ENCODE results near the gene CTRL.
A peak's percentile ranks its signal among the peaks of the same experiment; 100 is the strongest.

Gene CTRL

GRCh38 chr16:67885976-67886375 is 45.7 kb downstream of the CTRL start:
- DNase-seq = no peak

GRCh38 chr16:67885545-67885944 is 46.1 kb downstream of the CTRL start:
- no peak for DNase-seq

GRCh38 chr16:67884684-67885083 is 47.0 kb downstream of the CTRL start, which contains the start of gene NRN1L:
Gene NRN1L, plus strand, starts transcription at chr16:67884885. Its CDS starts 19 bp downstream, at chr16:67884904.
- DNase-seq = no peak

GRCh38 chr16:67883872-67884261 is 47.8 kb downstream of the CTRL start:
- peak; percentile 56 for DNase-seq

GRCh38 chr16:67883146-67883871 is 48.4 kb downstream of the CTRL start:
- no peak for DNase-seq

GRCh38 chr16:67882374-67883145 is 49.1 kb downstream of the CTRL start:
- DNase-seq = no peak

DNA sequence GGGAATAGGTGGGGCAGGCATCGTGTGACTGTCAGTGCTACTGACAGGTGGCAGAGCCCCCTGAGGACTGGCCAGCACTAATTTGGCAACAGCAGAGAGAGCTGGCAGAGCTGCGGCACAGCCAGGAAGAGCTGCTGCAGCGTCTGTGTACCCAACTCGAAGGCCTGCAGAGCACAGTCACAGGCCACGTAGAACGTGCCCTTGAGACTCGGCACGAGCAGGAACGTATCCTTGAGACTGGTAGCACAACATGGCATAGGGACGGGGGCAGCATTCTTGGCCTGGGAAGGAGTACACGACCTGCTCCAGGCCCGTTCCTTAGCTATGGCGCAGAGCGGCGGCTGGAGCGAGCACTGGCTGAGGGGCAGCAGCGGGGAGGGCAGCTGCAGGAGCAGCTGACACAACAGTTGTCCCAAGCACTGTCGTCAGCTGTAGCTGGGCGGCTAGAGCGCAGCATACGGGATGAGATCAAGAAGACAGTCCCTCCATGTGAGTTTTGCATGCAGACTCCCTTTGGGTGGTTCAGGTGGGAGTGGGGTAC is 50.0 kb downstream of the CTRL start:
- no peak for DNase-seq

GRCh38 chr16:67880584-67880983 is 51.1 kb downstream of the CTRL start:
- DNase-seq = no peak

- DNase-seq = no peak
These were observed 51.7 kb downstream of the CTRL start for GRCh38 chr16:67879936-67880335.
